ENCODE measurements around the gene CADPS2.
"Not testable (repeated sequence)": the region's sequence is repeated elsewhere in the genome, so short reads cannot be mapped to it uniquely, and the experiment has no call there.

Gene CADPS2

DNA sequence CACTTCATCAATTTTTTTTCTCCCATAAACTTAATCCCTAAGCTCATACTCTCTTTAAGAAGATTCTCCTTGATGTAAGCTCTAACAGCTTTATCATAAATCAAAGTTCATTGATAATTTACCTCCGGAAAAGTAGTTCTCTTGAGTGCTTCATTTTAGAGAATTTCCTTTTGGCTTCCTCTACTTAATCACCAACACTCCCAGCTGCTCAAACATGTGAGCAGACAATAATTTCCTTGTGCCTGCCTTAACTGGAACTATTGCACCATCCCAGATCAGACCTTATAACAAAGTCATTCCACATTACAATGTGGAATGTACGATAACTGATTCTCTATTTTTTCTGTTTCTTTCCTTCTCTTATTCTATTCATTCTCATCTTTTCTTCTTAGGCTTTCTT is 587.6 kb downstream of the CADPS2 start:
- no peak for DNase-seq (ENCODE audit: low read depth in 2 of 2)

DNA sequence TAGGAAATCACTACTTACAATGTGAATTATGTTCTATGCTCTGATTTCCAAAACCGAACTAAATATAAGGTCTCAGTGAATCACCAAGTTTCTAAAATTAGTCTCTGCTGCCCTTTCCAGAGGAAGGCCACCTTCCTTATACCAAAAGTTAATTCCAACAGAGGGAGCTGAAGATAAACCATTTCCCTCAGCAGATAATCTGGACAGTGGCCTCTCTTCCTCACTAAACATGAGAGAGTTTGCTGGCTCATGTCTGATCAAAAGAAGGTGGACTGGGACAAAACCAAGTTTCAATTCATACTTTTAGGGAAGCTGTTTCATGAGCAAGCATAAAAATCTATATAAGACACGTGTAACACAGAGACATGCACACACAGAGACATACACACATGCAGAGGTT is 588.1 kb downstream of the CADPS2 start:
- no peak for DNase-seq (ENCODE audit: low read depth in 2 of 2)

DNA sequence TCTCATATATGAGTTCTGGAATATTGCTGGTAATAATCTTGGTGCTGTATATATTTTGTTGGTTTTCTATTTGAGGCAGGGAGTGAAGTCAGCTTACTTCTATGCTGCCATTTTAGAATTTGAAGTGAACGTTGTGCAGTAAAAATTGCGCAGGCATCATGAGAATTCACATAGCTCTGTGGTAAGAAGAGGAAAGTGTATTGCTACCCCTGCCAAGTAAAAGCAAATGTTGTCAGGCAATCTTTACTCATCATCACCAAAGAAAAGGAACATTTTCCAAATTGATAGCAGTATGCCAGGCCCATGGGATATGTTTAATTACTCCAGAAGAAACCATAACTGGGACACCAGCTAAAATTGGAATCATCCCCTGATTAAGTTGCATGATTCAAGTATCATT is 595.1 kb downstream of the CADPS2 start:
- DNase-seq (ENCODE audit: low read depth in 2 of 2): no peak

DNA sequence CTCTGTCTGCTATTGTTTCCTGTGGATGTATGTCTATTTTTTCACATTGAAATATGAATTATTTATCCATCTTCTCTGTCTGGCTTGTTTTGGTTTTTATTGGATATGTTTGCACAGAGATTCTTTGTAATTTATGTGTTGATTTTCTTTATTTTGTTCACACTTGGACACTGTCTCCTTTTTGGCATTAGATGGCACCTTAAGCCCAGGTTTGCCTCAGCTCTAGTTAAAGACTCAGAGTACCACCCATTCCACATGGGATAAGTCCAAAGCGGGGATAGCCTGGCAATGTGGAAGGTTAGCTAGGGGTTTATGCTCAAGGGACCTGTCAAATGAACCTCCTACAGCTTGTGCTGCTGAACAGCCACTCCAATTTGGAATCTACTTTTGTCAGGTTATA is 595.8 kb downstream of the CADPS2 start:
- DNase-seq (ENCODE audit: low read depth in 2 of 2): no peak

DNA sequence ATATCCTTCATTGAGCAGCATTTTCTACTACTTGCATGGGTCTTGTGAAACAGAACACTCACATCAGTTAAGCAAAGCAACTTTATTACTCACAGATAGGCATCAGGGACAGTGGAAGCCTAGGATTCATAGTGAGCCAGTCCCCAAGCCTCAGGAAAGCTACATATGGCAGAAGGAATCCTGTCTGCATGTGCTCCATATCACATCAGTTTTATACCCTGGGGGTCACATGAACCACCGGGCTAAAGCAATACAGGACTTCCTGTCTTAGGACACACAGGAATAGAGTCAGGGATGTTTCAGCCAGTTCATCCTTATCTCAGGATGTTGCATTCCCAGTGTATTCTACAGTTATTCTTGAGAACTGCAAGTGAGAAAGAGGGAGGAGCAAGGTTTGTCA is 596.8 kb downstream of the CADPS2 start:
- DNase-seq (ENCODE audit: low read depth in 2 of 2): no peak

DNA sequence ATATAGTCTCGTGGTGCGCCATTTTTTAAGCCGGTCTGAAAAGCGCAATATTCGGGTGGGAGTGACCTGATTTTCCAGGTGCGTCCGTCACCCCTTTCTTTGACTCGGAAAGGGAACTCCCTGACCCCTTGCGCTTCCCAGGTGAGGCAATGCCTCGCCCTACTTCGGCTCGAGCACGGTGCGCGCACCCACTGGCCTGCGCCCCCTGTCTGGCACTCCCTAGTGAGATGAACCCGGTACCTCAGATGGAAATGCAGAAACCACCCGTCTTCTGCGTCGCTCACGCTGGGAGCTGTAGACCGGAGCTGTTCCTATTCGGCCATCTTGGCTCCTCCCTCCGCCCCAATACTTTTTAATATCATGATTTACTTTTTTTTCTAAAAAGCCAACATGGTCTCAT is 601.7 kb downstream of the CADPS2 start:
- not testable (repeated sequence) for DNase-seq (ENCODE audit: low read depth in 2 of 2)

DNA sequence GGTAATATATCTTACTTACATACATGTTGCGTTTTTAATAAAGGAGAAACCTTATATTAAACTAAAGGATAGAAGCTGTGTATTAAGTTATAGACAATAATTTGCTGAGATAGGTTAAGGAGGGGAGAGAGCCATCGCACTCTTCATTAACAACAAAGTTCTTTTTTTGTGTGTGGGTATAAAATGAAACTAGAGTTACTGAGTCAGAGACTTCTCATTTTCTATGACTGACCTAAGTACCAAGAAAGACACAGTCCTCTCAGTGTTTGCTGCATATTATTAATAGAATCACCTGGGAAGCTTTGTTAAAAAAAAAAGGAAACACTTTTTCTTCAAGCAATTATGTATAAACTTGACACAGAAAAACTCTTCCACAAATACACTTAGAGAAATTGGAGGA is 613.1 kb downstream of the CADPS2 start:
- no peak for DNase-seq (ENCODE audit: low read depth in 2 of 2)

DNA sequence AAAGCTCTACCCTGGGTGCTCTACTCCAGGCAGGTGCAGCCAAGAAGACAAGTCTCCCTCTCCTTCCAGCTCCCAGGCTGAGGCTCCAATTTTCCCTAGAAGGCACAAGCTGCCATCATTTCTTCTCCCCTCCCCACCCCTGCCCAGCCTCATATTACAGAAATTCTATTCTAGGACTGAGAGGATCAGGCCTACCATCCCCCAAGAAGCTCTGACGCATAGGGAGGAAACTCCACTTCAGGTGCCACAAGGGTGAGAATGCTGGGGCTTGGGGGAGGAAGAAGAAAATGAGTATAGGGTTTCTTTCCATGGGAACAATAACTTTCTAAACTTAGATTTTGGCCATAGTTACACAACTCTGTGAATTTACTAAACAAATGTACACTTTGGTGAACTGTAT is 617.0 kb downstream of the CADPS2 start:
- DNase-seq (ENCODE audit: low read depth in 2 of 2): no peak
